HepG2 (cell line): ENCODE results near the gene COL4A2. TPM values are rescaled to one million over a fixed set of nuclear protein-coding genes. Genes with fewer than 3 reads are reported as not detected.

Experiments used
- ATAC-seq: fragments of 200-7000 bp; cut with Tn5 transposase; 3 replicates; pipeline ENCODE4 v1.9.1; 2020; ENCODE audit warnings: mild to moderate bottlenecking, moderate library complexity
- BruUV-seq: library from RNA; stranded (reverse); fragments of 400-500 nt; replicated peaks from 2 replicates; lab custom pipeline; 2021; lab: Mats Ljungman, UMichigan
- CTCF ChIA-PET: fragments of 300-600 bp; formaldehyde crosslinking; extraction: SDS; loops from one replicate; lab custom pipeline; 2021; ENCODE audit warnings: low total read pairs, inconsistent platforms, low intra/inter-chr PET ratio; lab: Yijun Ruan, JAX
- POLR2A ChIA-PET: fragments of 350-600 bp; sonication (Branson Sonifier 250); formaldehyde crosslinking; loops from one replicate; lab custom pipeline; 2020; ENCODE audit warnings: antibody characterized with exemption, inconsistent platforms; lab: Yijun Ruan, JAX
- DNase-seq: peaks from one replicate; pipeline ENCODE4 v3.0.0-alpha.2; 2015; ENCODE audit warnings: low spot score
- FAIRE-seq: peaks from 3 replicates; lab custom pipeline; 2011; peaks lifted over from hg19 to GRCh38; lab: Jason Lieb, UNC
- H2AFZ ChIP-seq: one replicate; pipeline ENCODE4 v1.6.1; 2011; ENCODE audit warnings: low read length, inconsistent platforms
- H3K27ac ChIP-seq: fragments of 300-600 bp; 3 replicates; pipeline ENCODE4 v1.8.0; 2011; ENCODE audit warnings: mixed run types, mild to moderate bottlenecking, mixed read lengths, low read length, inconsistent platforms; ENCODE audit not compliant: insufficient read depth; ENCODE audit errors: extremely low read length
- H3K27me3 ChIP-seq, 2 experiments: fragments of 200-600 bp in 1 of 2; 2 replicates in 1 of 2; 3 replicates in 1 of 2; pipeline versions ENCODE4 v1.6.0 to v1.8.0; 2011; ENCODE audit warnings: low read length in 2 of 2, mild to moderate bottlenecking in 2 of 2, moderate library complexity in 2 of 2, inconsistent platforms in 1 of 2; ENCODE audit not compliant: insufficient read depth in 2 of 2, control insufficient read depth in 1 of 2
- H3K36me3 ChIP-seq, 2 experiments: fragments of 200-600 bp in 1 of 2; replicated peaks in 1 of 2; 2 replicates in 1 of 2; 3 replicates in 1 of 2; pipeline versions ENCODE4 v1.5.1 to v1.8.0; 2011; ENCODE audit warnings: low read length in 2 of 2, inconsistent platforms in 1 of 2; ENCODE audit not compliant: insufficient read depth in 2 of 2, control insufficient read depth in 1 of 2
- H3K4me1 ChIP-seq: 2 replicates; pipeline ENCODE4 v1.5.1; 2012; ENCODE audit warnings: low read length, inconsistent platforms; ENCODE audit not compliant: insufficient read depth
- H3K4me2 ChIP-seq: 2 replicates; pipeline ENCODE4 v1.6.0; 2011; ENCODE audit warnings: low read depth, low read length, inconsistent platforms
- H3K4me3 ChIP-seq, 3 experiments: fragments of 200-600 bp in 1 of 3; sonication (generic), shearing (Covaris generic) in 1 of 3; replicated peaks in 1 of 3; 2 replicates each; pipeline ENCODE4 v1.5.1; 2011 to 2016; ENCODE audit warnings: low read length in 3 of 3, inconsistent platforms in 2 of 3, low read depth in 2 of 3, mild to moderate bottlenecking in 2 of 3, control low read depth in 1 of 3, mixed read lengths in 1 of 3; ENCODE audit not compliant: insufficient read depth in 1 of 3
- H3K79me2 ChIP-seq: one replicate; pipeline ENCODE4 v1.6.1; 2011; ENCODE audit warnings: low read length, inconsistent platforms; ENCODE audit not compliant: insufficient read depth
- H3K9ac ChIP-seq: 2 replicates; pipeline ENCODE4 v1.6.0; 2011; ENCODE audit warnings: mild to moderate bottlenecking, low read depth, low read length, inconsistent platforms; ENCODE audit not compliant: insufficient read depth
- H3K9me3 ChIP-seq: 2 replicates; pipeline ENCODE4 v1.5.1; 2012; ENCODE audit warnings: mild to moderate bottlenecking, low read length
- H4K20me1 ChIP-seq: 2 replicates; pipeline ENCODE4 v1.6.0; 2011; ENCODE audit warnings: inconsistent platforms, mild to moderate bottlenecking, low read length, moderate library complexity; ENCODE audit not compliant: insufficient read depth
- ELF3 ChIP-seq: IDR thresholded peaks from 2 replicates; pipeline ENCODE4 v1.6.1; 2016; ENCODE audit warnings: missing genetic modification reagents, missing compliant biosample characterization
- MXD3 ChIP-seq: IDR thresholded peaks from 2 replicates; pipeline ENCODE4 v1.6.1; 2016; ENCODE audit warnings: mild to moderate bottlenecking, missing biosample characterization, missing genetic modification reagents
- MZF1 ChIP-seq: sonication (generic); formaldehyde crosslinking; IDR thresholded peaks from 2 replicates; pipeline ENCODE4 v1.8.1; 2023; ENCODE audit warnings: mild to moderate bottlenecking, missing genetic modification reagents, borderline replicate concordance
- TOE1 ChIP-seq: sonication (generic); formaldehyde crosslinking; IDR thresholded peaks from 2 replicates; pipeline ENCODE4 v1.4.0; 2020; ENCODE audit warnings: mild to moderate bottlenecking, missing genetic modification reagents
- ZBTB33 ChIP-seq: sonication (generic); formaldehyde crosslinking; IDR thresholded peaks from 2 replicates; pipeline ENCODE4 v1.4.0; 2020; ENCODE audit warnings: missing genetic modification reagents
- ZBTB38 ChIP-seq: sonication (generic); formaldehyde crosslinking; IDR thresholded peaks from 2 replicates; pipeline ENCODE4 v1.5.1; 2020; ENCODE audit warnings: mild to moderate bottlenecking, missing genetic modification reagents
- ZFP41 ChIP-seq: sonication (generic); formaldehyde crosslinking; IDR thresholded peaks from 2 replicates; pipeline ENCODE4 v1.4.0; 2020; ENCODE audit warnings: mild to moderate bottlenecking, missing genetic modification reagents, borderline replicate concordance
- ZNF564 ChIP-seq: sonication (generic); formaldehyde crosslinking; IDR thresholded peaks from 2 replicates; pipeline ENCODE4 v1.8.1; 2023; ENCODE audit warnings: mild to moderate bottlenecking, missing genetic modification reagents
- ZNF674 ChIP-seq: sonication (generic); formaldehyde crosslinking; IDR thresholded peaks from 2 replicates; pipeline ENCODE4 v1.5.0; 2020; ENCODE audit warnings: low read depth, mild to moderate bottlenecking, missing genetic modification reagents
- WGBS: methylation state at CpG from one replicate; pipeline ENCODE4 v1.1.6; 2017; ENCODE audit warnings: low lambda C conversion rate; 5-methylcytosine and 5-hydroxymethylcytosine counted together
- in situ Hi-C: cut with HindIII; loops from 2 replicates; pipeline ENCODE4 v1.10.0; 2017; ENCODE audit warnings: low pct_unique_long_range_greater_than_20kb; ENCODE audit not compliant: extremely low pct_ligation_motif_present
- intact Hi-C: fragments of 100-400 bp; cut with micrococcal nuclease; formaldehyde crosslinking; loops from one replicate; pipeline ENCODE4 v1.10.0; 2022; ENCODE audit not compliant: unreplicated experiment
- polyA plus RNA-seq, 8 experiments: library from polyadenylated mRNA; depleted of rRNA in 3 of 8; stranded (reverse) in 7 of 8; unstranded in 1 of 8; fragments of >200 nt; fragmentation: Illumina TruSeq in 4 of 8; extraction: Trizol in 4 of 8; gene quantifications; 2 replicates each; pipeline versions ENCODE4 v1.2.1 to v1.2.3, GENCODE V29; 2011 to 2016; ENCODE audit warnings: low read depth in 4 of 8, missing spikeins in 1 of 8, mixed read lengths in 1 of 8; ENCODE audit not compliant: insufficient read depth in 1 of 8
- total RNA-seq, 5 experiments: library from RNA; depleted of rRNA; stranded (reverse); fragments of >200 nt; fragmentation: Illumina TruSeq; extraction: Trizol; gene quantifications; 2 replicates each; pipeline ENCODE4 v1.2.3, GENCODE V29; 2016; ENCODE audit warnings: low read depth in 1 of 5

COL4A2 gene
- total and polyA plus RNA-seq, 2 of the 13 experiments (the other 11 are each of a cell fraction or from before 2014, with no cell fraction given) = 0.22 to 1.9 TPM

DNA sequence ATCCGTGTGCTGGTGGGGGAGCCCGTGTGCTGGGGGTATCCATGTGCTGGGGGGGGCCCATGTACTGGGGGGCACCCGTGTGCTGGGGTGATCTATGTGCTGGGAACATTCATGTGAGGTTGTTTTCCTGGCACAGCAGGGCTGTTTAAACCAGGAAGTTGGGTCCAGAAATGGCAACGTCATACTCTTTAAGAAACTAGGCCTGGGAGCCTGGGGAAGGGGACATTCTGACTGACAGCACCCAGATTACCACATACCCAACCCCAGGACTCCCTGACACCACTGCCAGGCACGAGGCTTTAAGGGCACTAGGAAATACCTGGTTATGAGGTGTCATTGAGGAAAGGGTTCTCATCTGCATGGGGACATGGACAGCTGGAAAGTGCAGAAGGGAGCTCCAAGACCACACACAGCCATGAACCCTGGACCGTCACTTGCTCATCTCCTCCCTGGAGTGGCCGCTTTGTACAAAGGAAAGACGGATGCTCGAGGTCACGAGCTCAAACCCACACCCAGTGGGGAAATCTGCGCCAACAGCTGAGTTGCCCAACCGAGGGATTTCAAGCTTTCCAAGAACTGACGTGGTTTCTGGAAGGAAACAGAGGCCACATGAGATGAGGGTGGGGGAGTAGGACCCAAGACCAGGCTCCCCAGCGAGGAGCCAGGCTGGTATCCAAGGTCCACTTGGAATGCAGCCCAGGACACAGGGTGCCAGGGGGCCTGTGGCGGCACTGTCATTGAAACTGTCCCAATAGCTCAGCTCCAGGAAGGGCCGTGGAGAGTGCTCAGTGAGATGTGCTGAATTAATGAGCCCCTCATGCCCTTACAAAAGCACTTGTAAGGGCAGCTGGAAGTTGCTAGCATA is 213.6 kb downstream of the COL4A2 start:
- Histone ChIP-seq H3K4me3 (no peak overlapping the region), H4K20me1 (peaks cover 4% of the 10 kb centered on the region), H3K4me2 (no peak overlapping the region), H3K27ac (no peak overlapping the region), H3K9ac (no peak overlapping the region), H3K27me3 (no peaks in the 10 kb centered on the region), H3K79me2 (no peaks in the 10 kb centered on the region), H3K9me3 (no peaks in the 10 kb centered on the region), H3K4me1 (peaks cover 7% of the 10 kb centered on the region; the same call in 1 of the 2 replicates), H2AFZ (no peak overlapping the region), H3K36me3 (peaks cover 8 to 31% of the 10 kb centered on the region in 2 experiments)
- FAIRE-seq (no peak), ATAC-seq (no peak), DNase-seq (no peak)
- intact Hi-C loops = no loop called here
- WGBS = 83% methylated on average over 13 of the region's 16 CpGs
- in situ Hi-C loops = no loop called here
- ChIA-PET POLR2A (no interaction called here), CTCF (no interaction called here)
- BruUV-seq = no TSS peak
- TF ChIP-seq MZF1 (no peak), ZNF674 (CRISPR knock-in tag) (no peak), ZBTB38 (no peak), ELF3 (CRISPR knock-in tag) (no peak), ZFP41 (CRISPR knock-in tag) (no peak), ZNF564 (CRISPR knock-in tag) (no peak), ZBTB33 (no peak), MXD3 (CRISPR knock-in tag) (no peak), TOE1 (CRISPR knock-in tag) (no peak)
